HG02981 (cell line): ENCODE measurements around the gene FGF11.

Experiments
- ATAC-seq: cut with Tn5 transposase; IDR thresholded peaks from one replicate; pipeline ENCODE4 v1.9.1; 2021; ENCODE audit warnings: mild to moderate bottlenecking, moderate library complexity; ENCODE audit not compliant: unreplicated experiment

The FGF11 gene

GRCh38 chr17:7429722-7430121, 9.6 kb upstream of the FGF11 start:
- no peak for ATAC-seq

GRCh38 chr17:7431231-7431630, 8.1 kb upstream of the FGF11 start:
- ATAC-seq, result no peak

- ATAC-seq, result no peak
Observed at GRCh38 chr17:7432296-7432695, 7.0 kb upstream of the FGF11 start.

GRCh38 chr17:7435676-7436555, 3.4 kb upstream of the FGF11 start:
- no peak for ATAC-seq

GRCh38 chr17:7436556-7437368, 2.5 kb upstream of the FGF11 start:
- ATAC-seq, result no peak

- ATAC-seq, result no peak
Observed at GRCh38 chr17:7437369-7437863, 1.9 kb upstream of the FGF11 start.

GRCh38 chr17:7437950-7438614, 1.2 kb upstream of the FGF11 start:
- no peak for ATAC-seq

- no peak for ATAC-seq
Observed at GRCh38 chr17:7438656-7439460, 454 bp upstream of the FGF11 start.

GRCh38 chr17:7440113-7440833, 961 bp downstream of the FGF11 start:
- ATAC-seq, result no peak

- ATAC-seq, result no peak
Observed at GRCh38 chr17:7440834-7441195, 1.5 kb downstream of the FGF11 start.

- no peak for ATAC-seq
Observed at GRCh38 chr17:7441266-7441665, 2.0 kb downstream of the FGF11 start.

GRCh38 chr17:7442142-7442541, 2.8 kb downstream of the FGF11 start:
- no peak for ATAC-seq

GRCh38 chr17:7443499-7444485, 4.5 kb downstream of the FGF11 start:
- no peak for ATAC-seq

GRCh38 chr17:7444682-7445618, 5.6 kb downstream of the FGF11 start, which contains the start of gene CHRNB1:
Gene CHRNB1, plus strand, starts transcription at chr17:7445061. Its CDS starts 67 bp downstream, at chr17:7445128.
- no peak for ATAC-seq

- ATAC-seq, result no peak
Observed at GRCh38 chr17:7445619-7445968, 6.3 kb downstream of the FGF11 start.

GRCh38 chr17:7448461-7448860, 9.1 kb downstream of the FGF11 start:
- no peak for ATAC-seq

GRCh38 chr17:7459961-7460545, 20.7 kb downstream of the FGF11 start:
- no peak for ATAC-seq
